Measurements from ENCODE around the gene RABL6.
"Not testable (repeated sequence)": the region's sequence is repeated elsewhere in the genome, so short reads cannot be mapped to it uniquely, and the experiment has no call there.

The RABL6 gene

GRCh38 chr9:136774416-136775045 lies 33.2 kb upstream of the RABL6 start:
- DNase-seq (ENCODE audit: extremely low read depth in 1 of 2, low read depth in 1 of 2), result no peak

- no peak for DNase-seq (ENCODE audit: extremely low read depth in 1 of 2, low read depth in 1 of 2)
These were observed 32.6 kb upstream of the RABL6 start for GRCh38 chr9:136775191-136775590.

GRCh38 chr9:136776947-136777346 lies 30.8 kb upstream of the RABL6 start:
- DNase-seq (ENCODE audit: extremely low read depth in 1 of 2, low read depth in 1 of 2), result no peak

- no peak for DNase-seq (ENCODE audit: extremely low read depth in 1 of 2, low read depth in 1 of 2)
These were observed 30.4 kb upstream of the RABL6 start for GRCh38 chr9:136777359-136777758.

GRCh38 chr9:136779808-136780207 lies 27.9 kb upstream of the RABL6 start:
- no peak for DNase-seq (ENCODE audit: extremely low read depth in 1 of 2, low read depth in 1 of 2)

GRCh38 chr9:136782452-136782851 lies 25.3 kb upstream of the RABL6 start:
- DNase-seq (ENCODE audit: extremely low read depth in 1 of 2, low read depth in 1 of 2), result no peak

- no peak for DNase-seq (ENCODE audit: extremely low read depth in 1 of 2, low read depth in 1 of 2)
These were observed 23.3 kb upstream of the RABL6 start for GRCh38 chr9:136784249-136784996.

- DNase-seq (ENCODE audit: extremely low read depth in 1 of 2, low read depth in 1 of 2), result no peak
These were observed 22.8 kb upstream of the RABL6 start for GRCh38 chr9:136784997-136785361.

- not testable (repeated sequence) for DNase-seq (ENCODE audit: extremely low read depth in 1 of 2, low read depth in 1 of 2)
These were observed 22.0 kb upstream of the RABL6 start for GRCh38 chr9:136785565-136786355.

- DNase-seq (ENCODE audit: extremely low read depth in 1 of 2, low read depth in 1 of 2), result no peak
These were observed 21.3 kb upstream of the RABL6 start for GRCh38 chr9:136786451-136786850.

GRCh38 chr9:136786983-136787382 lies 20.8 kb upstream of the RABL6 start:
- DNase-seq (ENCODE audit: extremely low read depth in 1 of 2, low read depth in 1 of 2), result not testable (repeated sequence)

- DNase-seq (ENCODE audit: extremely low read depth in 1 of 2, low read depth in 1 of 2), result peak in 1 of 2 donors; percentile 58
These were observed 19.9 kb upstream of the RABL6 start for GRCh38 chr9:136787690-136788400.

GRCh38 chr9:136788644-136789522 lies 18.9 kb upstream of the RABL6 start:
- not testable (repeated sequence) for DNase-seq (ENCODE audit: extremely low read depth in 1 of 2, low read depth in 1 of 2)

GRCh38 chr9:136789523-136789937 lies 18.2 kb upstream of the RABL6 start:
- no peak for DNase-seq (ENCODE audit: extremely low read depth in 1 of 2, low read depth in 1 of 2)

- DNase-seq (ENCODE audit: extremely low read depth in 1 of 2, low read depth in 1 of 2), result peak; percentile 100
These were observed 16.9 kb upstream of the RABL6 start, which contains the start of gene TMEM141 for GRCh38 chr9:136790640-136791515. Gene TMEM141, plus strand, starts transcription at chr9:136791344. Its CDS starts 27 bp downstream, at chr9:136791371.

- no peak for DNase-seq (ENCODE audit: extremely low read depth in 1 of 2, low read depth in 1 of 2)
These were observed 16.1 kb upstream of the RABL6 start for GRCh38 chr9:136791516-136792276.

- DNase-seq (ENCODE audit: extremely low read depth in 1 of 2, low read depth in 1 of 2), result no peak
These were observed 15.2 kb upstream of the RABL6 start for GRCh38 chr9:136792321-136793085.

All from stimulated activated CD8-positive, alpha-beta memory T cell treated with anti-CD3 and anti-CD28 coated beads, Interleukin-7, amount 100 ng/mL, for 48 hours (primary cell).